HL-60 (cell line): ENCODE measurements around the gene SCYGR5.

Experiments used
- DNase-seq, 2 experiments: peaks; one replicate each; pipeline ENCODE4 v3.0.0-alpha.2; 2010 to 2020; ENCODE audit warnings: low read depth in 1 of 2, low spot score in 1 of 2
- H3K27ac ChIP-seq: fragments of 250-450 bp; sonication (Bioruptor Pico); replicated peaks from 2 replicates; pipeline ENCODE4 v1.5.1; 2020; ENCODE audit warnings: mild to moderate bottlenecking, moderate library complexity
- H3K27me3 ChIP-seq: fragments of 250-450 bp; sonication (Bioruptor Pico); 2 replicates; pipeline ENCODE4 v1.5.1; 2021; ENCODE audit warnings: mild to moderate bottlenecking, moderate library complexity; ENCODE audit not compliant: insufficient read depth, poor library complexity, severe bottlenecking
- H3K4me3 ChIP-seq: replicated peaks from 2 replicates; pipeline ENCODE4 v1.5.1; 2011; ENCODE audit warnings: mild to moderate bottlenecking, control low read depth, low read length; ENCODE audit not compliant: insufficient read depth
- GABPA ChIP-seq: IDR thresholded peaks from 2 replicates; pipeline ENCODE4 v1.6.1; 2012; ENCODE audit warnings: low read depth
- POLR2AphosphoS5 ChIP-seq: IDR thresholded peaks from 2 replicates; pipeline ENCODE4 v1.6.1; 2012; ENCODE audit warnings: low read depth
- SPI1 ChIP-seq: IDR thresholded peaks from 2 replicates; pipeline ENCODE4 v1.6.1; 2012; ENCODE audit warnings: low read depth, mild to moderate bottlenecking, borderline replicate concordance
- TF ChIP-seq, protein P1 (sequence below): IDR thresholded peaks from 2 replicates; pipeline ENCODE4 v1.6.1; 2012; ENCODE audit warnings: low read depth; ENCODE audit not compliant: insufficient replicate concordance
- TF ChIP-seq, protein P2 (sequence below): IDR thresholded peaks from one replicate; pipeline ENCODE4 v1.5.1; 2011; ENCODE audit warnings: low read length, control low read depth, inconsistent platforms; ENCODE audit not compliant: insufficient read depth

SCYGR5 gene

DNA sequence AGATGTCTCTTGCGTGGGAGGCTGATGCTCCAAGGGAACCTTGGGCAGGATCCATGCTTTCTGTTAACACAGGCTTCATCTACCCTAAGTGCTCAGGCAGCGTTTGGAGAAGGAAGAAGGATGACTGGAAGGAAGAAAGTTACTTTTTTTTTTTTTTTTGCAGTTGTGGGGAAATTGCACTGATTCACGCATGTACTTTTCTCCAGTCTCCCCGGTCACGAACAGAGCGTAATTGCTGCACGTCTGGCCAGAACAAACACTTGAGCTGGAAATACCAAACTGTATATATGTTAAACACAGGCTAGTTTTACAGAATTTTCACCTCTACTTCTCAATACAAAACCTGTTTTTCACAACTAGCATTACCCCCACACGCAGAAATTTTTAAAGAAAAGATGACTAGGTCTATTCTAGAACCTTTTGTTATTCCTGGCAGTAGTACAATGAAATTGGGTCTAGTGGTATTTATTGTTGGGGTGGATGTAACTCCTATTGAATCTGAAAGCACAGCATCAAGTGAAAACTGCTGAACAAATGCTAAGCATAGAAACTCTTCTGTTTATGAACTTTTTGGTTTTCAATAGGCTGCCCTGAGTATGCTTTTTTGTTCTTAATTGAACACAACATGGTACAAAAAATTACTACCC is 9.3 kb upstream of the SCYGR5 start:
- no peak for TF ChIP-seq SPI1
- TF ChIP-seq POLR2AphosphoS5, result no peak
- no peak for TF ChIP-seq GABPA
- TF ChIP-seq, protein P1, sequence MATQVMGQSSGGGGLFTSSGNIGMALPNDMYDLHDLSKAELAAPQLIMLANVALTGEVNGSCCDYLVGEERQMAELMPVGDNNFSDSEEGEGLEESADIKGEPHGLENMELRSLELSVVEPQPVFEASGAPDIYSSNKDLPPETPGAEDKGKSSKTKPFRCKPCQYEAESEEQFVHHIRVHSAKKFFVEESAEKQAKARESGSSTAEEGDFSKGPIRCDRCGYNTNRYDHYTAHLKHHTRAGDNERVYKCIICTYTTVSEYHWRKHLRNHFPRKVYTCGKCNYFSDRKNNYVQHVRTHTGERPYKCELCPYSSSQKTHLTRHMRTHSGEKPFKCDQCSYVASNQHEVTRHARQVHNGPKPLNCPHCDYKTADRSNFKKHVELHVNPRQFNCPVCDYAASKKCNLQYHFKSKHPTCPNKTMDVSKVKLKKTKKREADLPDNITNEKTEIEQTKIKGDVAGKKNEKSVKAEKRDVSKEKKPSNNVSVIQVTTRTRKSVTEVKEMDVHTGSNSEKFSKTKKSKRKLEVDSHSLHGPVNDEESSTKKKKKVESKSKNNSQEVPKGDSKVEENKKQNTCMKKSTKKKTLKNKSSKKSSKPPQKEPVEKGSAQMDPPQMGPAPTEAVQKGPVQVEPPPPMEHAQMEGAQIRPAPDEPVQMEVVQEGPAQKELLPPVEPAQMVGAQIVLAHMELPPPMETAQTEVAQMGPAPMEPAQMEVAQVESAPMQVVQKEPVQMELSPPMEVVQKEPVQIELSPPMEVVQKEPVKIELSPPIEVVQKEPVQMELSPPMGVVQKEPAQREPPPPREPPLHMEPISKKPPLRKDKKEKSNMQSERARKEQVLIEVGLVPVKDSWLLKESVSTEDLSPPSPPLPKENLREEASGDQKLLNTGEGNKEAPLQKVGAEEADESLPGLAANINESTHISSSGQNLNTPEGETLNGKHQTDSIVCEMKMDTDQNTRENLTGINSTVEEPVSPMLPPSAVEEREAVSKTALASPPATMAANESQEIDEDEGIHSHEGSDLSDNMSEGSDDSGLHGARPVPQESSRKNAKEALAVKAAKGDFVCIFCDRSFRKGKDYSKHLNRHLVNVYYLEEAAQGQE, result no peak
- TF ChIP-seq, protein P2, sequence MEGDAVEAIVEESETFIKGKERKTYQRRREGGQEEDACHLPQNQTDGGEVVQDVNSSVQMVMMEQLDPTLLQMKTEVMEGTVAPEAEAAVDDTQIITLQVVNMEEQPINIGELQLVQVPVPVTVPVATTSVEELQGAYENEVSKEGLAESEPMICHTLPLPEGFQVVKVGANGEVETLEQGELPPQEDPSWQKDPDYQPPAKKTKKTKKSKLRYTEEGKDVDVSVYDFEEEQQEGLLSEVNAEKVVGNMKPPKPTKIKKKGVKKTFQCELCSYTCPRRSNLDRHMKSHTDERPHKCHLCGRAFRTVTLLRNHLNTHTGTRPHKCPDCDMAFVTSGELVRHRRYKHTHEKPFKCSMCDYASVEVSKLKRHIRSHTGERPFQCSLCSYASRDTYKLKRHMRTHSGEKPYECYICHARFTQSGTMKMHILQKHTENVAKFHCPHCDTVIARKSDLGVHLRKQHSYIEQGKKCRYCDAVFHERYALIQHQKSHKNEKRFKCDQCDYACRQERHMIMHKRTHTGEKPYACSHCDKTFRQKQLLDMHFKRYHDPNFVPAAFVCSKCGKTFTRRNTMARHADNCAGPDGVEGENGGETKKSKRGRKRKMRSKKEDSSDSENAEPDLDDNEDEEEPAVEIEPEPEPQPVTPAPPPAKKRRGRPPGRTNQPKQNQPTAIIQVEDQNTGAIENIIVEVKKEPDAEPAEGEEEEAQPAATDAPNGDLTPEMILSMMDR, result no peak
- H3K27me3 ChIP-seq, result no peaks in the 10 kb centered on the region
- no peak for DNase-seq
- no peak overlapping the region for H3K4me3 ChIP-seq
- H3K27ac ChIP-seq, result no peak overlapping the region

DNA sequence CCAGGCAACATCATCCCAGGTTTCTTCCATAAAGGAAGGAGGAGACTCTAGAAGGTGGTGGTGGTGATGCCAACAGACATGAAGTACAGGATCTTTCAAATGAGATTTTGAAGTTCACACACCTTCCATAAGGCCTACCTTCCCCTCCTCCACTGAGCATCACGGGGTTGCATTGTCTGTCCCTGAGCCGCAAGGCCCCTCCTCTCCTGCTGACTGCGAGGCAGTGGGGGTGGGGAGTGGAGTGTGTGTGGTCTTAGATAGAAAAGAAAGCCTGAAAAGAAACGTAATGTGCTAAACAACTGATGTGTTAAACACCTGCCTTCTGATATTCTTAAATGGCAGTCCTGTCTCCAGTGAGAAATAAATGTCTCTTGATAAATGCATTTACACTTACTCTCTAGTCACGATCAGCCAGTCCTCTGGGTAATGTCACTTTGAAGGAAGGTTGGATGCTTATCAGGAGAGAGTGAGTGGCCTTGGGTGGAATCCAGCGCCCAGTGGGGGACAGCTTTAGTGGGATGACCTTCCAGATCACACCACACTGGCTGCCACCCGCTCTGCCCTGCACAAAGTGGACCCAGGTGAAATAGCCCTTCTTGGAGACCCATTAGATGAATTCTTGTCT is 5.5 kb upstream of the SCYGR5 start:
- Histone ChIP-seq H3K27me3 (peaks cover 2% of the 10 kb centered on the region), H3K27ac (no peak overlapping the region), H3K4me3 (no peak overlapping the region)
- DNase-seq, result no peak
- TF ChIP-seq, protein P2, result no peak
- no peak for TF ChIP-seq SPI1
- TF ChIP-seq, protein P1, result no peak
- TF ChIP-seq GABPA, result no peak
- no peak for TF ChIP-seq POLR2AphosphoS5

DNA sequence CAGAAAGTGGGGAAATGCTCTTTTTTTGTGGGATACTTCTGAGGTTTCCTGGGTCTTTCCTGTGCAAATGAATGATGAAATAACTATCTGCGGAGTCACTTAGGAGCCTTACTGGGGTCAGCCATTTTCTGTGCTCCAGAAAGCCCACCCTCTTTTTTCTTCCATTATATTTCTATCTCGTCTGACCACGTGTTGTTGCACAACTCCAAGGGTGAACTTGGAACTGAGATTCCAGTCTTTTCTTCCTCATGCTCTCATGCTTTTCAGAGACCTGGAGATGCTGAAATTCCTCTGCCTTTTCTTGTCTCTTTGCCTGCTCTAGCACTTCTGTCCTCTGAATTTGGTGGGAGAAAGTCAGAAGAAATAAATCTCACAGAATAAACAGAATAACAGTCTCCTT is 4.8 kb upstream of the SCYGR5 start:
- DNase-seq, result no peak
- TF ChIP-seq SPI1 (no peak), POLR2AphosphoS5 (no peak), GABPA (no peak)
- TF ChIP-seq, protein P2, result no peak
- TF ChIP-seq, protein P1, result no peak
- H3K27ac ChIP-seq, result no peak overlapping the region

More for the DNA sequence above, 4.8 kb upstream of the SCYGR5 start:
- Histone ChIP-seq H3K27me3 (peaks cover 5% of the 10 kb centered on the region), H3K4me3 (no peak overlapping the region)
